Measurements from ENCODE around the gene ATP10B.

DNA sequence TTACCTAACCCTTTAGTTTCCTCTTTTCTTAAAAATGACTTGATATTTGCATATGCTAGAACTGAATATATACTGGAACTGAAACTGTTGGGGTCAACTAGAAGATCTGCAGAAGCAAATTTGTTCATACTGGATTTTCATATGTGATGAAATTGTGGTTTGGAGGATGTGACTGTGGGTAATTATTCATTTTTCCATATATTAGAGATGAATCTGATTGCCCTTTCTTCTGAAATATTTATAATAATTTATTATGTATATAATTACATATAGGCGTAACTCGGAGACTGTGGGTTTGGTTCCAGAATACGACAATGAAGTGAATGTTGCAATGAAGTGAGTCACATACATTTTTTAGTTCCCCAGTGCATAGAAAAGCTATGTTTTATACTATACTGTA, 149.1 kb downstream of the ATP10B start:
- TF ChIP-seq, protein P1, sequence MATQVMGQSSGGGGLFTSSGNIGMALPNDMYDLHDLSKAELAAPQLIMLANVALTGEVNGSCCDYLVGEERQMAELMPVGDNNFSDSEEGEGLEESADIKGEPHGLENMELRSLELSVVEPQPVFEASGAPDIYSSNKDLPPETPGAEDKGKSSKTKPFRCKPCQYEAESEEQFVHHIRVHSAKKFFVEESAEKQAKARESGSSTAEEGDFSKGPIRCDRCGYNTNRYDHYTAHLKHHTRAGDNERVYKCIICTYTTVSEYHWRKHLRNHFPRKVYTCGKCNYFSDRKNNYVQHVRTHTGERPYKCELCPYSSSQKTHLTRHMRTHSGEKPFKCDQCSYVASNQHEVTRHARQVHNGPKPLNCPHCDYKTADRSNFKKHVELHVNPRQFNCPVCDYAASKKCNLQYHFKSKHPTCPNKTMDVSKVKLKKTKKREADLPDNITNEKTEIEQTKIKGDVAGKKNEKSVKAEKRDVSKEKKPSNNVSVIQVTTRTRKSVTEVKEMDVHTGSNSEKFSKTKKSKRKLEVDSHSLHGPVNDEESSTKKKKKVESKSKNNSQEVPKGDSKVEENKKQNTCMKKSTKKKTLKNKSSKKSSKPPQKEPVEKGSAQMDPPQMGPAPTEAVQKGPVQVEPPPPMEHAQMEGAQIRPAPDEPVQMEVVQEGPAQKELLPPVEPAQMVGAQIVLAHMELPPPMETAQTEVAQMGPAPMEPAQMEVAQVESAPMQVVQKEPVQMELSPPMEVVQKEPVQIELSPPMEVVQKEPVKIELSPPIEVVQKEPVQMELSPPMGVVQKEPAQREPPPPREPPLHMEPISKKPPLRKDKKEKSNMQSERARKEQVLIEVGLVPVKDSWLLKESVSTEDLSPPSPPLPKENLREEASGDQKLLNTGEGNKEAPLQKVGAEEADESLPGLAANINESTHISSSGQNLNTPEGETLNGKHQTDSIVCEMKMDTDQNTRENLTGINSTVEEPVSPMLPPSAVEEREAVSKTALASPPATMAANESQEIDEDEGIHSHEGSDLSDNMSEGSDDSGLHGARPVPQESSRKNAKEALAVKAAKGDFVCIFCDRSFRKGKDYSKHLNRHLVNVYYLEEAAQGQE (IDR thresholded peaks at IDR 0.05; ENCODE audit: insufficient read depth in 1 of 2, low read depth in 2 of 2, low read length in 2 of 2), result no peak
- TF ChIP-seq SIN3A (IDR thresholded peaks at IDR 0.05; ENCODE audit: borderline replicate concordance, insufficient read depth, low read length) (no peak), POLR2AphosphoS5 (IDR thresholded peaks at IDR 0.05; ENCODE audit: low read depth, low read length) (no peak), TAF1 (IDR thresholded peaks at IDR 0.05; ENCODE audit: borderline replicate concordance, insufficient read depth, low read length) (no peak), FOXP2 (optimal IDR thresholded peaks at IDR 0.05; ENCODE audit: borderline replicate concordance, extremely low read depth, extremely low read length, insufficient read depth) (no peak)

Measured in PFSK-1 (cell line).